Hematopoietic multipotent progenitor cell treated with erythropoietin and hydrocortisone succinate and interleukin-3 and kit ligand, for 15 days (in vitro differentiated cells): Measurements from ENCODE around the gene ANK2.

Source experiments
- DNase-seq: peaks from one replicate; pipeline ENCODE4 v3.0.0-alpha.2; 2015; ENCODE audit warnings: low spot score

ANK2 gene

DNA sequence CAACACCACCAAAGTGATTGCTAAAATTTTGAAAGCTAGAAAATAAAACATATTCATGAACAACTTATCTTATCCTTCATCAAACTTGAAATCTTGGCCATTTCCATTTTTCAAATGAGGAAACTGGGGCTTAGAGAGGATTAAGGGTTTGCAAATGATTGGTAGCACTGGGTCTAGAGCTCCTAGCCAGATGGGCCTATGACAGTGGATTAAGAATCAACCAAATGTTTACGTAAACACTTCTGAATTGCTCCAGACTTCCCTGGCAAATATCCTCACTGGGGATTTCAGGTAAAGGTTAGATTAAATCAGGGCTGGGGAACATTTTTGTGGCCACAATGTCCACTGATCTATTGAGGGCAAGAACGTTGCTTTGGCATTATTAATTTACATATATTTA is 241.2 kb downstream of the ANK2 start:
- DNase-seq, result no peak

DNA sequence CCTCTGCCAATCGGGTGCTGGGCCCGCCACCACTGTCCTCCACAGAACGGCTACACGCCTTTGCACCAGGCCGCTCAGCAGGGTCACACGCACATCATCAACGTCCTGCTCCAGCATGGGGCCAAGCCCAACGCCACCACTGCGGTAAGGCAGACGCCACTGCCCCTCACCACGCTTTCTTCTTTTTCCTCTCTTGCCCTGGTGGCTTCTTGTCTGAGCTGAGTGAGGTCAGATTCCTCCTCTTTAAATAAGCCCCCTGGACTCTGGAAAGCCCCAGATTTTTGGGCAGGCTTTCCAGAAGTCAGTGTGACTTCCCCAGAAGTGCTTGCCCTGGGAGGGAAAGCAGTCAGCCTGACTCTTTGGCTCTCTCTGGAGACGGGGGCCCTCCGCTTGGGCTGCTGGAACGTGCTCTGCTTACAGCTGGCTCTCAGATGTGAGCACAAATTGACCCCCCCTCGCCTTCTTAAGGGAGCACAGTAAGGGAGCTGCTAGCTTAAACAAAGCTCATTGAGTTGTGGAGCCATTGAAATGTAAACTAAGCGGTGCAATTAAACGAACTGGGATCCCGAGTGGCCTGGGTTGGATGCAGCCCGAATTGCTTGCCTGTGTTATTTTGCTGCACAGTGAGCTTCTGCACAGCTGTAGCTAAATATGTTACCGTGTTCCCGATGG is 243.1 kb downstream of the ANK2 start:
- no peak for DNase-seq

DNA sequence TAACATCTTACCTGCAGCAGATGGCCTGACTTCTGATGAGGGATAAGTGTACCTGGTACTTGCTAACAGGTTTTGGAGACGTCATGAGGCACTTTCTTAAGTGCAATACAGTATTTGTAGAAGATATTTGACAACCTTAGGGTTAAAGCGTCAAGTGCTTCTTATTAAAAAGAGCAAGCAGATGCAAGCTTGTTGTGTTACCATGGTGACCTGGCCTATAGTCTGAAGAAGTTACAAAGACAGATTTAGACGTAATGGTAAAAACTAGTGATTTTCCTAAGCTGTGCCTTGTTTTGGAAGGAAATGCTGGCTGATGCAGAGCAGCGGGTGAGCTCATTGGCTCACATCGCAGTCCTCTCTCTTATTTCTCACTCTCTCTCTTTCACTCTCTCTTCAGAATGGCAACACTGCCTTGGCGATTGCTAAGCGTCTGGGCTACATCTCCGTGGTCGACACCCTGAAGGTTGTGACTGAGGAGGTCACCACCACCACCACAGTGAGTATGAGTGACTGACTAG is 243.6 kb downstream of the ANK2 start:
- DNase-seq, result no peak

DNA sequence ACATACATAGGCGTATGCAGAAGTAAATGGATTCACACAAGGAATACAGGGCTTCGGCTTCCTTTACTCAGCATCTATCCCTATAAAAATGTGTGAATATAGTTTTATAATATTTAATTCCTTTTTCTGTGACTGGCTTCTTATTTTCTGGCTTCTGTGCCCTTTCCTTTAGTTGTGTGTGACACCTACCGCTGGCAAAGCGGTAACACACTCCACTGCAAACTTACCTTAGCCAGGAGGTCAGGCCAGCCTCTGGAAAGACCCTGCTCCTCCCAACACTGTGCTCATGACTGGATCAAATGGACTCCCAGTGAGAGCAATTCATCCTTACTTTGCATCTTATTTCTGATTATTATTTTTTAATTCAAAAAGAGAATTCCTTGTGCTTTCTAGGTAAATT is 244.2 kb downstream of the ANK2 start:
- DNase-seq, result no peak

DNA sequence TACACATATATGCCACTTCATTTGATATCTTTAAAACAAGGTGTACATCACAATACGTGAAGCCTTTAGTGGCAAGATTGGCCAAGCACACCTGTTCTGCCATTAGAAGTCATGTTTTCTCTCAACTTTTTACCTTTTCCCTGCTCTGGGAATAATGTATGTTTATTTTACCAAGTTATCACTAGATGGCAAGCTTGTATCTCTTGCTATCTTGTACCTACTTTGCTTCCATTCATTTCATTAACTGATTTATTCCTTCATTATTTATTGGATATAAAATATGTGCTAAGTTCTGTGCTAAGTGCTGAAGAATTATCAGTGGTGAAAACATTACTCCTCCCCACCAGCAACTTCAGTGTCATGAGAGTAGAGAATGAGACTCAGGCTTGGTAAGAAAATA is 245.5 kb downstream of the ANK2 start:
- DNase-seq, result no peak

DNA sequence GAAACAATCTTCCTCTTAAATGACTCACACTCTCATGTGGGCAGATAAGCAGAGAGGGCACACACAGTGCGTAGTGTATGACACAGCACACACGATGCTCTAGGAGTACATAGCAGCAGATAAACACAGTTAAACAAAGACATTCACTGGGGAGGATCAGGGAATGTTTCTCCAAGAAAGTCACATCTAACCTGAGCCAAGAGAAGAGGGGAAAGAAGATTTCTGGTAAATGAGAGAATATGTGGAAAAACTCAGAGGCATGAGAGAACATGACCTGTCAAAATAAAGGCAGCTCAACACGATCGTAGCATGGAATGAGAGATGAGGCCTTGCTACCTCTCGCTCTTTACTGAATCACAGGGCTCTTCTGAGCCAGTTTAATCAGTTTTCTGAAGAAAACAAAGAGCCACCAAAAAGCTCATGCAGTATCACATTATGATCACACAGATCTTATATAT is 251.0 kb downstream of the ANK2 start:
- DNase-seq, result no peak

DNA sequence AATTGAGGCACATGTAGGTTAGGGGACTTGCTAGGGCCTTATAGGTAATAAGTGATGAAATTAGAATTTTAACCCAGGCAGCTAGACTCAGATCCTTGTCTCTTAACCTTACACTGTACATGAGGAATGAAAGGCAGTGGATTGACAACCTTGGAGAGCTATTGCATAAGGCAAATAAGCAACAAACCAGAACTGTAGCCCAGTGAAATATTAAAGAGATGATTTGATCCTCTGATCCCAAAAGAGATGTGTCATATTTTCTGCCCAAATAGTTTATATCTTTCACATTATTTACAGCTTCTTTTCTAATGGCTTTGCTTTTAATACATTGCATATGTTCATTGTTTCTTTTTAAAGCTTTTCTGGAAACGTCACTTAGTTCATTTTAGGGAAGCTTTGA is 252.6 kb downstream of the ANK2 start:
- no peak for DNase-seq

DNA sequence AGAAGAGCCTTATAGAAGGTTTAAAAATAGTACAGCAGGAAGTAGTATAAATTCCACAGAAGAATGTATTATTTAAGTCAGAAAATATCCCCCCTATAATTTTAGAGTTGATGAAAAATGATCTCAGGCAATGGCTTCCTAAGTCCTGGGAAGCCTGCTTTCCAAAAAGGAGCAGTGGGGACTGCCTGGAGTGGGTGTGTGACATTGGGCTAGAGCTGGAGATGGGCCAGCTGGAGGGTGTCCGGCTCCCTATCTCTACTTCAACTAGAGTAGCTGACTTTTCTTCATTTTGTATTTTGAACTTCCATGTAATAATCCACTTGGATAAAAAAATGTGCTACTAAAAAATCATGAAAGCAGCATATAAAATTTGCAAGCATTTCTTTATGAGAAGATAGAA is 253.9 kb downstream of the ANK2 start:
- no peak for DNase-seq

DNA sequence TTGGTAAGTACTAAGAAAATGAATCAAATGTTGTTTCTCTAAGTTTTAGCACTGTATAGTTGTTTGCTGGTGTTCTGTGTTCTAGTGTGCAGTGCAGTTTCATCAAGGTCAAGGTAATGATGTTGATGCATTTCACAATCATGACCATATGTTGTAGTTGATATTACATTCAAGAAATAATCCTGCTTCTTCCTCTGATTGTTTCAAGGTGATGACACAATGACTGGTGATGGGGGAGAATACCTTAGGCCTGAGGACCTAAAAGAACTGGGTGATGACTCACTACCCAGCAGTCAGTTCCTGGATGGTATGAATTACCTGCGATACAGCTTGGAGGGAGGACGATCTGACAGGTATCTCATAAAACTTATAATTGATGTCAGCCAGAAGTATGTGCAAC is 261.6 kb downstream of the ANK2 start:
- DNase-seq, result no peak

DNA sequence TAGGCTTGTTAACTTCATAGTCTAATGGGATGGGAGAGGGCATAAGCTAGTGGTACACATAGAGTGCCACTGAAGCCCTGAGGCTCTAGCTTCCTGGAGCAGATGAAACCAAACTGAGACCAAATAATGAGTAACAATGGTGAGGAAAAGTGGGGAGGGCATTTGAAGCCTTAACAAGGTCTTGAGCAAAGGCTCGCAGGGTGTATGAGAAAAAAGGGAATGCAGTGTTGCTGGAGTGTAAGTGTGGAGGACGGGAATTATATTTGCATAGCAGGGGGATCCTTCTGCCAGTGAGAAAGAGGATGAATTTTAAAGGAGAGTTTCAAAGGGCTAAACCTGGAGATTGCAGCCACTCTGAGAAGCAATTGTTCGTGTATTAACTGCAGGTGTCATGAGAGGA is 263.1 kb downstream of the ANK2 start:
- no peak for DNase-seq

DNA sequence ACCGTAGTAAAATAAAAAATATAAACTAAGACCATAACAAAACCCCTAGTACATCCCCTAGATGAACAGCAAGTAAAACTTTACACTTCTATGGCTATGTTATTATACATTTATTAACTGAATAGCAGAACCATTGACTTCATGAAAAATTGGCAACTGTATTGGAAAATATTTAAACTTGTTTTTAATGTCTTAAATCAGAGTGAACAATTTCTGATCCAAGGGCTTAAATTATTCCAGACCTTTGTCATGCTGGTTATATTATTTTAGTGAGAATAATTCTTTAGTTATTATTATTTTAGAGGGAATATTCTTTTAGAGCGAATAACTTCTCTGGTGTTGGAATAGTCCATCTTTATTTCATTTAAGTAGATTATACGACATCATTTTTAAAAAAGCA is 265.0 kb downstream of the ANK2 start:
- DNase-seq, result no peak

DNA sequence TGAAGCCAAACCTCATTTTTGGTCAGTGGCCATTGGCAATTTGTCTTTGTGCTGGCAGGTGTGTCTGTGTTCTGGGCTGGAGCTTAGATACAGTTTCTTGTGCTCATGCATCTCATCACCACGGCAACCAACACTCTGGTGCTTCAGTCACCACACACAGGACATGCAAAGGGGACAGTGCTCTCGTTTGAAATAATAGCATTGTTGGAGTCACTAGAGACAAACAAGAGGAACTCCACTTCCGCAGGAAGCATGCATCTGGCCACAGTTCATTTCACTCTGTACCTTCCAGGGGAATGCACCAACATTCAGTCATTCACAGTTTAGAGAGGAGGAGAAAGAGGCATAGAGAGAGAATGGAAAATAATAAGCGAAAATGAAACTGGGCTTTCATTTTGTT is 267.4 kb downstream of the ANK2 start:
- no peak for DNase-seq

DNA sequence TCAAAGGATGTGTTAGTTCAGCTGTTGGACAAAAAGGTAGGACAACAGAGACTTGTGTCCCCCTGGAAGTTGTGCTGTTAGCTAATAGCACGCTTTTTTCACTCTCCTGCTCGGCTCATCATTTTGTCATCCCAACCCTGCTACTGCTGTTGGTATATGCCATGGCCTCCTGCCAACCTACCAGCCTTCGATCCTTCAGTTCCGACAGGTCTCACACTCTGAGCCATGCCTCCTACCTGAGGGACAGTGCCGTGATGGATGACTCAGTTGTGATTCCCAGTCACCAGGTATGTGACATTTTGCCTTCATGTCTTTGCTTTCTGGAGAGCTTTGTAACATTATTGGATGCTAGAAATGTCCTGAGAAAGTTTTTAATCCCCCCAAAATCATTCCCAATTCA is 268.1 kb downstream of the ANK2 start:
- DNase-seq, result no peak

DNA sequence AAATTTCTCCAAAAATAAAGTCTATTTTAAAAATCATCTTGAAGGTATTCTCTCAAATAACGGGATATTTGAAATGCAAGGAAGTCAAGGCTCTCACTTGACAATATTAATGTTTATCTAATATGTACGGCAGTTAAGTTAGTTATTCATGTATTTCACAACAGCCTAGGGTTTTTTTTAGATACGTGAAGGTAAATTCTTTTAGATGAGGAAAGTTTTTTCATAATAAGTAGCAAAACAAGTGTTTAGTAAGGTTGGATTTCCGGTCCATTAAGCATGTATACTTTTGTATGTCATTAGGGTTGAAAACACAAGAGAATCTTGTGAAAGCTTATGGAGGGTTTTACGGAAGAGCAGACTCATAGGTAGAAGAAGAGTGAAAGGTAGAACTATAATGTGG is 273.3 kb downstream of the ANK2 start:
- no peak for DNase-seq

DNA sequence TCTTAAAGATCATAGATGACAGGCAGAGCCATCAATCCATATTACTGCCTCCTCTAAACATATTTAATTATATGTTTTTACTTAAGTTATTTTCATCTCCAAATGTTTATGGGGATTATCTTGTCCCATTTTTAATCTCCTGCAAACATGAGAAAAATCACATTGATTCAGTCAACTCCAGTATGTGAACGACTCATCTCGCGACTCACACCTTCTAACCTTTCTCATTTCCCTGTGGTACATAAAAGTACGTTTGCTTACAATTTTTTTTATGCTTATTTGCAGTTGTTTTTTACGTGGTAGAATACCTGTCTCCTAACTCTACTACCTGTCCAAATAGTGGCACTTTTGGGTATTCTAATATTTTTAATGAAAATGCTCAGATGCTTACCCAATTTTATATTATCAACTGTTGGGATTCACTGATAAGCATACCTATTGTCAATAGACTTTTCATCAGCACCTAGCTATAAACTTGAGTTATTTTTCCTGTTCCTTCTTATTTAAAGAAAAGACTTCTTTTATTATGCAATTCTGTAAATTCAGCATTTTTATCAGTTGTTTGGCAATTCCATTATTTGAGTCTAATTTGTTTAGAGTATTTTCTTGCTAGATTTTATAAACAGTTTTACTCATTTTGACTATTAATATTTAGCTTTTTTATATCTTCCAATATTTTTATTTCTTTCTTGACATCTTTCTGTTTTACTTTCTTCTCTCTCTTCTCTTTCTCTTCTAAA is 276.6 kb downstream of the ANK2 start:
- no peak for DNase-seq

DNA sequence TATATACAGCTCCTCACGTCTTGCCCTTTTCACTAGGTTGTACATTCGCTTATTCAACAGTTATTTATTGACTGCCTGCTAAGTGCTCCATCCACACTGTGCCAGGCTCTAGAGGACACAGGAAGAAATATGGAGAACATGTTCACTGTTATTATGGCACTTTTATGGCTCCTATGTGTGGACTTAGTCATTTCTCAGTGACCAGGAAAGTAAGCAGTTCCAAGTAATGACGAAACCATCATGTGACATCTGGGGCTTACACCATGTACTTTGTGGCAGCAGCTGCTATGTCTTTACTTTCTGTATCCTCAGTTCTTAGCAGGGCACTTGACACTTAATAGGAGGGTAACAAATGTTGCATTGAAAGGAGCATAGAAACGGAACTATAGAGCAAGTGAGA is 278.0 kb downstream of the ANK2 start:
- no peak for DNase-seq

DNA sequence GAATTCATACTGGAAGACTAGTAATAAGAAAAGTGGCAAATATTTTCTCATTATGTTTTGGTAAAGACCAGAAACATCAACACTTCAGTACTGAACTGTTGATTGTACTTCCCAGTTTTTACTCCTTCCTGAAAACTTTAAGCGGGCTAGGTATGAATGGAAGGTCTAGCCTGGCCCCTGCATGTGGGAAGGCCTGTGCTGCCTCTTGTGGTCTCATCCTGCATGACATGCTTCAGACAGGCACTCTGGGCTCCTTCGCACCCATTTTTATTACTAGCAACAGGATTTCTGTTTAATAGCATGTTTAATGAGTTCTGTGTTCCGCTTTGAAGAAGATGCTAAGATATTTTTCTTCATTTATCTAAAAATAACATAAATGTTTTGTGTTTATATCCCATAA is 279.1 kb downstream of the ANK2 start:
- DNase-seq, result no peak

DNA sequence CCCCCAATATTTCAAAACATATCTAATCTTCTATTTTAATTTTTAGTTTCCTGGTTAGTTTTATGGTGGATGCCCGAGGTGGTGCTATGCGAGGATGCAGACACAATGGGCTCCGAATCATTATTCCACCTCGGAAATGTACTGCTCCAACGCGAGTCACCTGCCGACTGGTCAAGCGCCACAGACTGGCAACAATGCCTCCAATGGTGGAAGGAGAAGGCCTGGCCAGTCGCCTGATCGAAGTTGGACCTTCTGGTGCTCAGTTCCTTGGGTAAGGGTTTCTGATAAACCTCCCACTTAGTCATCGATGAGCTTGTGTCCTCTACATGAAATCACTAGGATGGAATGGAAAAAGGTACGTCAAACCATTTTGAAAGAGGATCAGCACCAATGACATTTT is 280.7 kb downstream of the ANK2 start:
- no peak for DNase-seq

DNA sequence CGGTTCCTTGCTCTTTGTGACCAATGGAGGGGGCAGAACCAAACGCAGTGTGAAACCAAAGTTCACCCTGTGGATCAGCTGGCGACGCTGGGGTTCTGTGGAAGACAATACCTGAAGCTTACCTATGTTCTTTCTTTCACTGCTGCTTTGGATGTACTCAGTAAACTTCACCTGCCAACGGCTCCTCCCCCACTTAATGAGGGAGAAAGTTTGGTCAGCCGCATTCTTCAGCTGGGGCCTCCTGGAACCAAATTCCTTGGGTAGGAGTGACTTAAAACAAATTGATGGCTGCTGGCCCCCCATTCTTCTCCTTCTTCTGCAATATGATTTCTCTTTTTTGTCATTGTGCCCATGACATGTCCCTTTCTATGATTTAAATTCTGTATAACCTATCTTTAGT is 282.4 kb downstream of the ANK2 start:
- no peak for DNase-seq

DNA sequence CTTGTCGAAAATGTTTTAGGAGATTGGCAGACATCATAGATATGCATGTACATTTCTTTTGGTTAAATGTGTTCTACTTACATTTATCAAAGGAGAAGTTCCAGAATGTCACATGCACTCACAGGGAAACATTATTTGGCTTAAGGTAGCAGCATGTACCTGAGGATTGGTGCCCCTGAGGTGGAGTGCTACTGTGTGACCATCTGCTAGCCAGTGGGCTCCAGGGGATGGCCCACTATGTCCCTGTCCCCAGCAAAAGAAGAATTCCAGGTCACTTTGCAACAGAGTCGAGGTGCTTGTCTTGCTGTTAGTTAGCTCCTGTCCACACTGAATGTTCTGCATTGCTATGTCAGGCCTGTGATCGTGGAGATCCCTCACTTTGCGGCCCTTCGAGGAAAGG is 283.2 kb downstream of the ANK2 start:
- DNase-seq, result no peak

DNA sequence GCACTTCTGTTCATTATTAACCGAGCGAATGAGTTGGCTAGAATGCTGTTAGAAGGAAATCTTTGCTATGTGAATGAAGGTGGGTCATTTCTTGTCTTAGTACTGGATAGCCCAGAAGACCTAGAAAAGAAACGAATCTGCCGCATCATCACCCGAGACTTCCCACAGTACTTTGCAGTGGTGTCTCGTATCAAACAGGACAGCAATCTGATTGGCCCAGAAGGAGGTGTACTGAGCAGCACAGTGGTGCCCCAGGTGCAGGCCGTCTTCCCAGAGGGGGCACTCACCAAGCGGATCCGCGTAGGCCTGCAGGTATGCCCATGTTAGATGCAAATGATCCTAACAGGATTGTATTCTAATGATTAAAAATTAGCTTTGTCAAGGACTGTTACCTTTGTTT is 286.3 kb downstream of the ANK2 start:
- DNase-seq, result no peak

DNA sequence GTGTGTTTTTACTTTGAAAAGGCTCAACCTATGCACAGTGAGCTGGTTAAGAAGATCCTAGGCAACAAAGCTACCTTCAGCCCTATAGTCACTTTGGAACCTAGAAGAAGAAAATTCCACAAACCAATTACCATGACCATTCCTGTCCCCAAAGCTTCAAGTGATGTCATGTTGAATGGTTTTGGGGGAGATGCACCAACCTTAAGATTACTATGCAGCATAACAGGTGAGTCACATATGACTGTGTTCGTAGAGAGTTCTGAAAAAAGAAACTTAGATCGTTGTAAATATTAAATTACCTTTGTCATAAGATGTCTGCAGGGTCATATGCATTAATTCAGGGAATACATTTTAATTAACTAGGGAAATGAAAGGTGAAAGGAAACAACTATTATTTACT is 287.1 kb downstream of the ANK2 start:
- no peak for DNase-seq

DNA sequence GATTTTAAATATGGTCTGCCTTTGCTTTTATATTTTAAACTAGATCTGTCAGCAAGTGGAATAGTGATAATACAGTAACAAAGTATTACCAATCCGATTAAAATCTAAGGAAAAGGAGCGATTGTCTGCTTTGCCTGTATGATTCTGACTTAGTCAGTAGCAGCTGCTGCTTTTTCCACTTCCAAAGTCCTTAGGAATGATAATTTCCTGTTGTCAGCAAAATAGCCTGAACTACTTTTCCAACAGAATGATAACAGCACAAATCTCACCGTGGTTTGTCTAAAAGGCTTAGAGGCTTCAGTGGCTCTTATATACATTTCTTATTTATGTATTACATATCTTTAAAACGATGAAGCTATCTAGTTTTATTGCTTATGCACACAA is 290.0 kb downstream of the ANK2 start:
- no peak for DNase-seq

DNA sequence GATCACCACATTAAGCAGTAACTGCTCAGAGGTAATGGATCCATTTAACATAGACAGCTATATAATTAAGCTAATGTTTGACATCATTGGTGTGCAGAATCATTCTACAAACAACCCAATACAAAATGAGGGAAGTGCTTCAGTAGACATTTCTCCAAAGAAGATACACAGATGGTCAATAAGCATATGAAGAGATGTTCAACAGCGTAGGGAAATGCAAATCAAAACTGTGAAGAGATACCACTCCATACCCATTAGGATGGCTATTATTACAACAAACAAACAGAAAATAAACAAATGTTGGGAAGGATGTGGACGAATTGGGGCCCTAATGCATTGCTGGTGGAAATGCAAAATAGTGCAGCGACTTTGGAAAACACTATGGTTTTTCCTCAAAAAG is 294.6 kb downstream of the ANK2 start:
- no peak for DNase-seq
